ENCODE data around the gene MYO1E.
A peak's percentile ranks its signal among the peaks of the same experiment; 100 is the strongest.
"Not testable (repeated sequence)": the region's sequence is repeated elsewhere in the genome, so short reads cannot be mapped to it uniquely, and the experiment has no call there.

Gene MYO1E

DNA sequence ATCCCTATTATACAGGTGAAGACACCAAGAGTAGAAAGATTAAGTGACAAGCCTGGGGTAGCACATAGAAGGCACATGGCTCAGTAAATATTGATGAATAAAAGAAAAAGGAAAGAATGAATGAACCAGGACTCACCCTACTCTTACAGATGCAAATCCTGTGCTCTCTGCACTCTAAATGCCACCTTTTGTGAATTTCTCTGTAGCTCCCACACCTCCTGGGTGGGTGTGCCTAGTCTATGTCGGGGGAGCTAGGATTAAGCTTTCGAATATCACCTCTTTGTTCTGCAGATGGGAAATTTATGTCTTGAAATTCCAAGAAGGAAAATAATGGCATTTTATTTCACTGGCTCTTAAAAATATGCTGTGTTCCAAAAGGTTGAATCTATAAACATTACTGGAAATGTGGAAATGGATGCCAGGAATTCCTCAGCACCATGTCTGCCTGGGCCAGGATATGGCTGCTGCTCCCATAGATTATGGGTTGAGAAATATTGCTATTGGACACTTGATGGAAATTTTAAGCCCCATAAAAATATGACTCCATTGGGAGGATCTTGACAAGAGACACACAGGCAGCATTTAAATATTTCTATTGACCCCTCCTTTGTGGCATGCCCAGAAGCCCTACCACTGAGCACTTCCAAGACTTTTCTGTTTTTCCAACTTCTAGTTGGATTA lies 224.4 kb downstream of the MYO1E start:
- DNase-seq (ENCODE audit: low read depth in 1 of 2, low spot score in 1 of 2): no peak

- DNase-seq (ENCODE audit: low read depth in 1 of 2, low spot score in 1 of 2): no peak
Measured at GRCh38 chr15:59147666-59148065, 225.0 kb downstream of the MYO1E start.

GRCh38 chr15:59144594-59144993 lies 228.1 kb downstream of the MYO1E start:
- not testable (repeated sequence) for DNase-seq (ENCODE audit: low read depth in 1 of 2, low spot score in 1 of 2)

GRCh38 chr15:59143281-59143680 lies 229.4 kb downstream of the MYO1E start:
- no peak for DNase-seq (ENCODE audit: low read depth in 1 of 2, low spot score in 1 of 2)

- DNase-seq (ENCODE audit: low read depth in 1 of 2, low spot score in 1 of 2): no peak
Measured at GRCh38 chr15:59140422-59141226, 232.0 kb downstream of the MYO1E start.

- peak; percentile 5 to 14 for DNase-seq (ENCODE audit: low read depth in 1 of 2, low spot score in 1 of 2)
Measured at GRCh38 chr15:59138243-59138642, 234.4 kb downstream of the MYO1E start.

GRCh38 chr15:59137566-59137965 lies 235.1 kb downstream of the MYO1E start:
- DNase-seq (ENCODE audit: low read depth in 1 of 2, low spot score in 1 of 2): no peak

- DNase-seq (ENCODE audit: low read depth in 1 of 2, low spot score in 1 of 2): no peak
Measured at GRCh38 chr15:59133929-59134427, 238.7 kb downstream of the MYO1E start.

- no peak for DNase-seq (ENCODE audit: low read depth in 1 of 2, low spot score in 1 of 2)
Measured at GRCh38 chr15:59131969-59132562, 240.6 kb downstream of the MYO1E start.

- DNase-seq (ENCODE audit: low read depth in 1 of 2, low spot score in 1 of 2): no peak
Measured at GRCh38 chr15:59131456-59131855, 241.2 kb downstream of the MYO1E start.

DNA sequence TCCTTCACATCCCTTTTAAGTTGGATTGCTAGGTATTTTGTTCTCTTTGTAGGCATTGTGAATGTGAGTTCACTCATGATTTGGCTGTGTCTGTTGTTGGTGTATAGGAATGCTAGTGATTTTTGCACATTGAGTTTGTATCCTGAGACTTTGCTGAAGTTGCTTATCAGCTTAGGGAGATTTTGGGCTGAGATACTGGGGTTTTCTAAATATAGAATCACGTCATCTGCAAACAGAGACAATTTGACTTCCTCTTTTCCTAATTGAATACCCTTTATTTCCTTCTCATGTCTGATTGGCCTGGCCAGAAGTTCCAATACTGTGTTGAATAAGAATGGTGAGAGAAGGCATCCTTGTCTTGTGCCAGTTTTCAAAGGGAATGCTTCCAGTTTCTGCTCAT lies 245.4 kb downstream of the MYO1E start:
- DNase-seq (ENCODE audit: low read depth in 1 of 2, low spot score in 1 of 2): not testable (repeated sequence)

GRCh38 chr15:59125683-59126082 lies 247.0 kb downstream of the MYO1E start:
- not testable (repeated sequence) for DNase-seq (ENCODE audit: low read depth in 1 of 2, low spot score in 1 of 2)

DNA sequence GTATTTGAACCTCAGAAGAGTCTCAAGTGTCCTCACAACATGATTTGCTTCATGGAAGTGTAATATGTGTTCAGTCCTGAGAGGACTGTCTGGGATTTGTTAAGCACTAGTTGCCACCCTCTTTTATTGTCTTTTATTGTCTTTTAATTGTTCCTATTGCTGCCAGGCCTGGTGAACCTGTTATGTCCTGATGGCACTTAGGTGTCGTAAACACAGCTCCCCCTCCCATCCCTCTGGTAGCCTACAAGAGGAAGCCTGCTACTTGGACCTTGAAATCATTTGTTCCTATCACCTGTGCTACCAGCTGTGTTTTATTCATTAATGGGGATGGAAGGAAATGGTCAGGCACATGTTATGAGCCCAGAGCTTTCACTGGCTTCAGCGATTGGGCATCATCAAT lies 248.4 kb downstream of the MYO1E start:
- no peak for DNase-seq (ENCODE audit: low read depth in 1 of 2, low spot score in 1 of 2)

GRCh38 chr15:59120937-59121336 lies 251.7 kb downstream of the MYO1E start:
- DNase-seq (ENCODE audit: low read depth in 1 of 2, low spot score in 1 of 2): no peak

- no peak for DNase-seq (ENCODE audit: low read depth in 1 of 2, low spot score in 1 of 2)
Measured at GRCh38 chr15:59119625-59120024, 253.0 kb downstream of the MYO1E start.

DNA sequence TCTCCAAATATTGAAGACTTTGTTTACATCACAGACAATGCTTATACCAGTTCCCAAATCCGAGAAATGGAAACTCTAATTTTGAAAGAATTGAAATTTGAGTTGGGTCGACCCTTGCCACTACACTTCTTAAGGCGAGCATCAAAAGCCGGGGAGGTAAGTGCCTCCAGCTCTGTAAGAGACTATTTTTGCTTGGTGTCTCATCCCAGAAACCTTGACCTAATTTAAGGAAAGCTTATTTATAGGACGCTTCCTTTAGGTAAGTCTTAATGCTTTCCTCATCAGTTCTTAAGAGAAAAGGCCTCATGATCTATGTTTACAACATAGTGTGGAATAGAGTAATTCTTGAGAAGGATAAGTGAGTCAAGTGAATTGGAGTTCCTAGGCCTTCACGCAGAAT lies 255.9 kb downstream of the MYO1E start:
- no peak for DNase-seq (ENCODE audit: low read depth in 1 of 2, low spot score in 1 of 2)

DNA sequence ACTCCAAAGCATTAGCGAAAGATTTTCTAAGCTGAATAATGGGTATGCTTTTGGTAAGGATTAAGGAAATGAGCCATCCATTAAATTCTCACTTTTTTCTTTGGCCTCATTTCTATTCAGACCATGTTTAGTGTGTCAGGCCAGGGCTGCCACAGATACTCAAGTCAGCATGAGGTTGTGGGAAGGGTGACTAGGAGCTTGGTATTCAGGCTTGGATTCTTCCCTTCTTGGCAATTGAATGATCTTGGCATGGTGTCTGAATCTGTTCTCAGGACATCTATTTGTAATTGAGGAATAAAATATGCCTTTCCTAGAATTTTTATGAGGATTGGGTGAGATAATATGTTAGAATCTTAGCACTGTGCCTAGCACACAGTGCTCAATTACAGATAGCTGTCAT lies 256.5 kb downstream of the MYO1E start:
- no peak for DNase-seq (ENCODE audit: low read depth in 1 of 2, low spot score in 1 of 2)

- no peak for DNase-seq (ENCODE audit: low read depth in 1 of 2, low spot score in 1 of 2)
Measured at GRCh38 chr15:59115047-59115446, 257.6 kb downstream of the MYO1E start.

DNA sequence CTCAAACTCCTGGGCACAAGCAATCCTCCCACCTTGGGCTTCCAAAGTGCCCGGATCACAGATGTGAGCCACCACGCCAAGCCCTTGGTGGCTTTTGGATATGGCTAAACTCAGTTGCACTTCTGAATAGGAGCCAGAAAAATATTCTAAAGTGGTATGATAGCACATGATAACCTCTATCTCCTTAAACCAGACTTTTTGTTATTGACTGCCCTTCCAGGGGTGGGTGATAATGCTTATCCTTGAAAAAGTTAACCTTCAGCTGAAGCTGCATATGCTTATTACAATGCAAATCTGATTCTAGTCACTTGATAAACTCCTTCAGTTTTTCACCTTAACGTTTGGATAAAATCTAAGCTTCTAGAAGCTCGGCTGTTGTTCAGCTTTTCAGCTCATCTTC lies 261.4 kb downstream of the MYO1E start:
- DNase-seq (ENCODE audit: low read depth in 1 of 2, low spot score in 1 of 2): no peak

- DNase-seq (ENCODE audit: low read depth in 1 of 2, low spot score in 1 of 2): no peak
Measured at GRCh38 chr15:59105854-59106253, 266.8 kb downstream of the MYO1E start.

DNA sequence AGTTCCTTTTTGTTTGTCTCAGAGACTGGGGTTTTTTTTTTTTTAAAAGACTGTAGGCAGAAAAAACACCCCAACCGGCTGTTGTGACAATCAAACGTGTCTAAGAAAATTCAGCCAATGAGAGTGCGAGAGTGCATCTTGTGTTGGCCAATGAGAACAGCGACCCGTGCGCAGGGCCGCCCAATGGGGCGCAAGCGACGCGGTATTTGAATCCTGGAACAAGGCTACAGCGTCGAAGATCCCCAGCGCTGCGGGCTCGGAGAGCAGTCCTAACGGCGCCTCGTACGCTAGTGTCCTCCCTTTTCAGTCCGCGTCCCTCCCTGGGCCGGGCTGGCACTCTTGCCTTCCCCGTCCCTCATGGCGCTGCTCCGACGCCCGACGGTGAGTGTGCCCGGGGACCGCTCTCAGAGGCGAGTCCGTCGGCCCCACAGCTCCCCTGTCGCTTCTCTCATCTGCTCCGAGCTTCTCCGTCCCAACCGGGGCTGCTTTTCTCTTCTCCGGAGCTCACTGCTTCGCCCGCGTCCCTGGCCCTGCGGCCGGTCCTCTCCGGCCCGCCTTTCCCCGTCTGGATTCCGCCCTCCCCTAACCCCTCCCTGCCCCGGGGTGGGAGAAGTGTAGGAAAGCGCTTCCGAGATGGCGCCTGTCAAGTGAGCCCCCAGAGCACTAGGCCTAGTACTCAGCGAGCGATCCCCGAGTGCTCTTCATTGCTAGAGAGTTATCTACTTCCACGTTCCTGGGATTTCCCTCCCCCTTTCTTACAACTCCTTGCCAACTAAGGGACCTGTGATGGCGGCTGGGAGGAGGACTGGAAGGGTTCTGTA lies 267.5 kb downstream of the MYO1E start, which contains the start of gene CCNB2:
CCNB2 (plus strand) TSS at position 235 of the 821 bp plus-strand sequence; CDS start at position 358, 123 bp downstream.
- peak; percentile 54 to 74 for DNase-seq (ENCODE audit: low read depth in 1 of 2, low spot score in 1 of 2)
